Activated CD8-positive, alpha-beta memory T cell treated with anti-CD3 and anti-CD28 coated beads, Interleukin-2, amount 50 U/mL, for 48 hours (primary cell): ENCODE data around the gene HSPA12A.

Source experiments
- DNase-seq: peaks from one replicate; pipeline ENCODE4 v3.0.0-alpha.2; 2020

Gene HSPA12A

DNA sequence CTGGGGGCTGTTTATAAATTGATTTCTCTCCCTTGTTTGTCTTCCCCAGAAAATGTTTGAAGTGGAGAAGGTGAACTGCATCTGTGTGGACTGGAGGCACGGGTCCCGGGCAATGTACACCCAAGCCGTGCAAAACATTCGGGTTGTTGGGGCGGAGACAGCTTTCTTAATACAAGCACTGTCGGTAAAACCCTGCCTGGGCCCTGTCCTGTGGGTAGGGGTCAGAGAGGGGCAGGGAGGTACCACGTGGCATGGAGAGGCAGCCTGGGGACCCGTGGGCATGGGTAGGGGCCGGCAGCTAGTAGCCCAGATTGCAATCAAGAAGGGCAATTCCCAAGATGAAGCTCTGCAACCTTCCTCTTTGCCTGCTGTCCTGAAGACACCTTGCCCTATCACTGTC is 115.6 kb downstream of the HSPA12A start:
- DNase-seq: no peak

DNA sequence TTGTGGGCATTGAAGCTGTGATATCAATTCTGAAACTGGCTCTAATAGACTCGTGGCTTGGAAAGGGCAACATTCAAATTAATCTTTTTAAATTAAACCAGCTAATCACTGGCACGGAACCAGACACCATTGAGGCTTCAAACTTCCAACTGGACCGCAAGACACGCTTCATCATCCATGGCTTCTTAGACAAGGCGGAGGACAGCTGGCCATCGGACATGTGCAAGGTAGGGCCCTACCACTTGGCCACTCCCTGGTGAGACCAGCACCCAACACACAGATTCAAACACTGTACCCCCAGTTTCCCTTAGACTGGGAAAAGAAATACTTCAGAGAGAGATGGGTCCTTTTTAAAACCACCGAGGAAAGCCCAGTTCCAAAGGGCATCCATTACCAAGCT is 116.5 kb downstream of the HSPA12A start:
- DNase-seq: no peak

DNA sequence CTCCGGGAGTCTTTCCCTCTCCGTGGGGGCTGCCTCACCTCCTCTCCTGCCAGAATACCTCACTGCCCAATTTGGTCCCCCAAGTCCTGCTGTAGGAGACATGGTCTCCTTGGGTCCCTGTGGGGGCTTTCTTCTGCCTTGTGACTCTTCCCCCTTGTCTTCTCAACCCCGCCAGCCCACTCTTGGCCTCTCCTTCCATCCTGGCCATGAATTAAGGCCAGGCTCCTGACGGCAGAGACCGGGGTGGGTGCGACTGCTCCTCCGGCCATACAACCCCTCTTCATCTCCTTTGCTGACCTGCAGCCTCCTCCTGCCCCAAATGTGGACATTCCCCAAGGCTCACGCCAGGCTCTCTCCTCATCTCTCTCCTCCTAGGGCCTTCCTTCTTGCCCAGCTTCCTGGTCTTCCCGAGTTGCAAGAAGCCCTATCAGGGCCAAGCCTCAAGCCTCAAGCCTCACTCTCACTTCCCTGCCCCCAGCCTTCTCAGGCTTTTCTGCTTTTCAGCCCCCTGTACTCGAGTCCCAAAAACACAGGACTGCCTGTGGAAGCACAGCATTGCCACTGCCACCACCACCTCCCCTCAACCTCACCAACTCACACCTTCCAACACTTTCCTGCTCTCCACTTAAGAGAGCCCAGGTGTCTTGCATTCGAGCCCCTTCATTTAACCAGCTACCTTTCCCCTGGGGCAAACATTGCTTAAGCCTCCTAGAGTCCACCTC is 120.3 kb downstream of the HSPA12A start:
- no peak for DNase-seq

DNA sequence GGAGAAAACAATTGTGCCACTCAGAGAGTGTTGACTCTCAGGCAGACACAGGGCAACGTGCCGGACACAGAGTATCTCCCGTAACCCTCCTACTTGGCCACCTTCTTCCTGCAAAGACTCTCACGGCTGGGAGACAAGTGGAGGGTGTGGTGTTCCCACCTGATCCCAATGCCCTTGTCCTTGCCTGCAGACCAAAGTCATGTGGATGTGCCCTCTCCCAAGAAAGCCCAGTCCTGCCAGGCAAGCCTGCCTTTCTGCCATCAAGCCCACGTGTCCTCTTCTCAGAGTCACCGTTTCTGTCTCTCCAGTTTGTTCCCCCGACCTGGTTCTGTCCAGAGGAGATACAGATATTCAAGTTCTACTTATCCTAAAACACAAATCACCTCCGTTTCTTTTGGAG is 120.9 kb downstream of the HSPA12A start:
- no peak for DNase-seq
